HepG2 (cell line): ENCODE measurements around the gene CATSPERD. TPM values are rescaled to one million over a fixed set of nuclear protein-coding genes. Genes with fewer than 3 reads are reported as not detected.
A peak's percentile ranks its signal among the peaks of the same experiment; 100 is the strongest.

Experiments
- ATAC-seq: fragments of 200-7000 bp; cut with Tn5 transposase; 3 replicates; pipeline ENCODE4 v1.9.1; 2020; ENCODE audit warnings: mild to moderate bottlenecking, moderate library complexity
- BruUV-seq: library from RNA; stranded (reverse); fragments of 400-500 nt; replicated peaks from 2 replicates; lab custom pipeline; 2021; lab: Mats Ljungman, UMichigan
- CTCF ChIA-PET: fragments of 300-600 bp; formaldehyde crosslinking; extraction: SDS; loops from one replicate; lab custom pipeline; 2021; ENCODE audit warnings: low total read pairs, inconsistent platforms, low intra/inter-chr PET ratio; lab: Yijun Ruan, JAX
- POLR2A ChIA-PET: fragments of 350-600 bp; sonication (Branson Sonifier 250); formaldehyde crosslinking; loops from one replicate; lab custom pipeline; 2020; ENCODE audit warnings: antibody characterized with exemption, inconsistent platforms; lab: Yijun Ruan, JAX
- DNase-seq: peaks from one replicate; pipeline ENCODE4 v3.0.0-alpha.2; 2015; ENCODE audit warnings: low spot score
- FAIRE-seq: peaks from 3 replicates; lab custom pipeline; 2011; peaks lifted over from hg19 to GRCh38; lab: Jason Lieb, UNC
- H2AFZ ChIP-seq: one replicate; pipeline ENCODE4 v1.6.1; 2011; ENCODE audit warnings: low read length, inconsistent platforms
- H3K27ac ChIP-seq: fragments of 300-600 bp; 3 replicates; pipeline ENCODE4 v1.8.0; 2011; ENCODE audit warnings: mixed run types, mild to moderate bottlenecking, mixed read lengths, low read length, inconsistent platforms; ENCODE audit not compliant: insufficient read depth; ENCODE audit errors: extremely low read length
- H3K27me3 ChIP-seq, 2 experiments: fragments of 200-600 bp in 1 of 2; 2 replicates in 1 of 2; 3 replicates in 1 of 2; pipeline versions ENCODE4 v1.6.0 to v1.8.0; 2011; ENCODE audit warnings: low read length in 2 of 2, mild to moderate bottlenecking in 2 of 2, moderate library complexity in 2 of 2, inconsistent platforms in 1 of 2; ENCODE audit not compliant: insufficient read depth in 2 of 2, control insufficient read depth in 1 of 2
- H3K36me3 ChIP-seq, 2 experiments: fragments of 200-600 bp in 1 of 2; replicated peaks in 1 of 2; 2 replicates in 1 of 2; 3 replicates in 1 of 2; pipeline versions ENCODE4 v1.5.1 to v1.8.0; 2011; ENCODE audit warnings: low read length in 2 of 2, inconsistent platforms in 1 of 2; ENCODE audit not compliant: insufficient read depth in 2 of 2, control insufficient read depth in 1 of 2
- H3K4me1 ChIP-seq: 2 replicates; pipeline ENCODE4 v1.5.1; 2012; ENCODE audit warnings: low read length, inconsistent platforms; ENCODE audit not compliant: insufficient read depth
- H3K4me2 ChIP-seq: 2 replicates; pipeline ENCODE4 v1.6.0; 2011; ENCODE audit warnings: low read depth, low read length, inconsistent platforms
- H3K4me3 ChIP-seq, 3 experiments: fragments of 200-600 bp in 1 of 3; sonication (generic), shearing (Covaris generic) in 1 of 3; replicated peaks in 1 of 3; 2 replicates each; pipeline ENCODE4 v1.5.1; 2011 to 2016; ENCODE audit warnings: low read length in 3 of 3, inconsistent platforms in 2 of 3, low read depth in 2 of 3, mild to moderate bottlenecking in 2 of 3, control low read depth in 1 of 3, mixed read lengths in 1 of 3; ENCODE audit not compliant: insufficient read depth in 1 of 3
- H3K79me2 ChIP-seq: one replicate; pipeline ENCODE4 v1.6.1; 2011; ENCODE audit warnings: low read length, inconsistent platforms; ENCODE audit not compliant: insufficient read depth
- H3K9ac ChIP-seq: 2 replicates; pipeline ENCODE4 v1.6.0; 2011; ENCODE audit warnings: mild to moderate bottlenecking, low read depth, low read length, inconsistent platforms; ENCODE audit not compliant: insufficient read depth
- H3K9me3 ChIP-seq: 2 replicates; pipeline ENCODE4 v1.5.1; 2012; ENCODE audit warnings: mild to moderate bottlenecking, low read length
- H4K20me1 ChIP-seq: 2 replicates; pipeline ENCODE4 v1.6.0; 2011; ENCODE audit warnings: inconsistent platforms, mild to moderate bottlenecking, low read length, moderate library complexity; ENCODE audit not compliant: insufficient read depth
- ATF7 ChIP-seq, 2 experiments: fragments of 450-650 bp in 1 of 2; sonication (generic) in 1 of 2; formaldehyde crosslinking in 1 of 2; IDR thresholded peaks; 2 replicates each; pipeline versions ENCODE4 v1.4.0 to v1.6.1; 2016 to 2020; ENCODE audit warnings: antibody characterized with exemption in 1 of 2, mild to moderate bottlenecking in 1 of 2, missing genetic modification reagents in 1 of 2
- CEBPG ChIP-seq: IDR thresholded peaks from 2 replicates; pipeline ENCODE4 v1.6.1; 2016
- FOSL2 ChIP-seq: sonication (generic); formaldehyde crosslinking; IDR thresholded peaks from 2 replicates; pipeline ENCODE4 v1.4.0; 2020; ENCODE audit warnings: missing genetic modification reagents
- GABPA ChIP-seq, 2 experiments: IDR thresholded peaks; 2 replicates each; pipeline ENCODE4 v1.6.1; 2011 to 2016; ENCODE audit warnings: low read depth in 2 of 2, low read length in 1 of 2, missing biosample characterization in 1 of 2, missing genetic modification characterization in 1 of 2
- KLF11 ChIP-seq: IDR thresholded peaks from 2 replicates; pipeline ENCODE4 v1.6.1; 2016; ENCODE audit warnings: missing compliant biosample characterization
- MAZ ChIP-seq, 2 experiments: sonication (generic) in 1 of 2; formaldehyde crosslinking in 1 of 2; IDR thresholded peaks; 2 replicates each; pipeline versions ENCODE4 v1.5.0 to v1.6.1; 2012 to 2020; ENCODE audit warnings: low read depth in 2 of 2, mild to moderate bottlenecking in 2 of 2, borderline replicate concordance in 1 of 2, improper control_type of control experiment in 1 of 2, low read length in 1 of 2, missing genetic modification reagents in 1 of 2, moderate library complexity in 1 of 2
- MYNN ChIP-seq: sonication (generic); formaldehyde crosslinking; IDR thresholded peaks from 2 replicates; pipeline ENCODE4 v1.4.0; 2020; ENCODE audit warnings: mild to moderate bottlenecking, low read depth, missing genetic modification reagents
- POLR2A ChIP-seq, 2 experiments: IDR thresholded peaks; 2 replicates each; pipeline ENCODE4 v1.6.1; 2011; ENCODE audit warnings: low read depth in 2 of 2, low read length in 2 of 2, mild to moderate bottlenecking in 1 of 2, moderate library complexity in 1 of 2; ENCODE audit not compliant: insufficient read depth in 1 of 2
- SAP130 ChIP-seq: IDR thresholded peaks from 2 replicates; pipeline ENCODE4 v1.6.1; 2016; ENCODE audit warnings: low read depth
- UBTF ChIP-seq: sonication (generic); formaldehyde crosslinking; IDR thresholded peaks from 2 replicates; pipeline ENCODE4 v1.4.0; 2020; ENCODE audit warnings: mild to moderate bottlenecking, missing genetic modification reagents
- ZC3H4 ChIP-seq: sonication (generic); formaldehyde crosslinking; IDR thresholded peaks from 2 replicates; pipeline ENCODE4 v1.4.0; 2020; ENCODE audit warnings: missing genetic modification reagents, borderline replicate concordance
- ZNF709 ChIP-seq: sonication (generic); formaldehyde crosslinking; IDR thresholded peaks from 2 replicates; pipeline ENCODE4 v1.5.0; 2020; ENCODE audit warnings: mild to moderate bottlenecking, missing genetic modification reagents
- ZNF781 ChIP-seq: sonication (generic); formaldehyde crosslinking; IDR thresholded peaks from 2 replicates; pipeline ENCODE4 v1.5.1; 2020; ENCODE audit warnings: borderline replicate concordance, mild to moderate bottlenecking, missing genetic modification reagents; ENCODE audit errors: not compliant biosample characterization
- WGBS: methylation state at CpG from one replicate; pipeline ENCODE4 v1.1.6; 2017; ENCODE audit warnings: low lambda C conversion rate; 5-methylcytosine and 5-hydroxymethylcytosine counted together
- in situ Hi-C: cut with HindIII; loops from 2 replicates; pipeline ENCODE4 v1.10.0; 2017; ENCODE audit warnings: low pct_unique_long_range_greater_than_20kb; ENCODE audit not compliant: extremely low pct_ligation_motif_present
- intact Hi-C: fragments of 100-400 bp; cut with micrococcal nuclease; formaldehyde crosslinking; loops from one replicate; pipeline ENCODE4 v1.10.0; 2022; ENCODE audit not compliant: unreplicated experiment
- polyA plus RNA-seq, 8 experiments: library from polyadenylated mRNA; depleted of rRNA in 3 of 8; stranded (reverse) in 7 of 8; unstranded in 1 of 8; fragments of >200 nt; fragmentation: Illumina TruSeq in 4 of 8; extraction: Trizol in 4 of 8; gene quantifications; 2 replicates each; pipeline versions ENCODE4 v1.2.1 to v1.2.3, GENCODE V29; 2011 to 2016; ENCODE audit warnings: low read depth in 4 of 8, missing spikeins in 1 of 8, mixed read lengths in 1 of 8; ENCODE audit not compliant: insufficient read depth in 1 of 8
- total RNA-seq, 5 experiments: library from RNA; depleted of rRNA; stranded (reverse); fragments of >200 nt; fragmentation: Illumina TruSeq; extraction: Trizol; gene quantifications; 2 replicates each; pipeline ENCODE4 v1.2.3, GENCODE V29; 2016; ENCODE audit warnings: low read depth in 1 of 5

Gene CATSPERD
- total and polyA plus RNA-seq, 2 of the 13 experiments (the other 11 are each of a cell fraction or from before 2014, with no cell fraction given): 0.04 TPM; not detected in 1

DNA sequence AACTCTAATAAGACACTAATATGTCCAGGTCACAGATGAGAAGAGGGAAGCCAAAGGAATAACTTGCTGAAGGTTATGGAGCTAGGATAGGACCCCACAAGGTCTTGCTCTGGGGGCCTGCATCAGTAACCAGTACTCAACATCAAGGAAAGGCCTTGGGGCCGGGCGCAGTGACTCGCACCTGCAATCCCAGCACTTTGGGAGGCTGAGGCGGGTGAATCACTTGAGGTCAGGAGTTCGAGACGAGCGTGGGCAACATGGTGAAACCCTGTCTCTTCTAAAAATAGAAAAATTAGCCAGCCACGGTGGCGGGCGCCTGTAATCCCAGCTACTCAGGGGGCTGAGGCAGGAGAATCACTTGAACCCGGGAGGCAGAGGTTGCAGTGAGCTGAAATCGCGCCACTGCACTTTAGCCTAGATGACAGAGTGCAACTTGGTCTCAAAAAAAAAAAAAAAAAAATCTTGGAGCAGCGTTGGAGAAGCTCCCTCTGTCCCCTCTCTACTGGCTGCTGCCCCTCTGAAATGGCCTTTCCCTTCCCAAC is 2.3 kb upstream of the CATSPERD start:
- Histone ChIP-seq H4K20me1 (peaks cover 24% of the 10 kb centered on the region), H3K4me2 (peak overlapping the region; percentile 92), H3K27ac (peak overlapping the region; percentile 95), H3K36me3 (peaks cover 11 to 34% of the 10 kb centered on the region in 2 experiments; a peak in 4 of 5 replicates), H3K79me2 (peaks cover 47% of the 10 kb centered on the region), H3K9ac (peak overlapping the region; percentile 93), H3K4me1 (peaks cover 38% of the 10 kb centered on the region), H3K27me3 (no peaks in the 10 kb centered on the region; a peak in 1 of 5 replicates), H3K9me3 (no peaks in the 10 kb centered on the region), H3K4me3 (peak overlapping the region; percentile 78 to 99 (median 98)), H2AFZ (no peak overlapping the region)
- no peak for ATAC-seq
- no peak for FAIRE-seq
- in situ Hi-C loops (no loop called here), intact Hi-C loops (loop anchor here (2.0 kb wide), 1 partner anchor 73 kb away; the partner anchor contains the start of gene DUS3L)
- POLR2A ChIA-PET: interaction anchor here (0.7 to 4.7 kb wide), 13 partner anchors 9 to 186 kb away, joined by 3 to 95 read pairs (median 5); partner anchors contain the start of genes RPL36, SAFB and SAFB2
- 0 out of 2 replicates have a peak, but pooled peaks have one; percentile 3 for TF ChIP-seq SAP130 (CRISPR knock-in tag)
- TF ChIP-seq KLF11 (CRISPR knock-in tag): no peak
- WGBS: 57% methylated on average over 14 of the region's 14 CpGs
- BruUV-seq: no TSS peak
- DNase-seq: no peak
- CTCF ChIA-PET: no interaction called here

DNA sequence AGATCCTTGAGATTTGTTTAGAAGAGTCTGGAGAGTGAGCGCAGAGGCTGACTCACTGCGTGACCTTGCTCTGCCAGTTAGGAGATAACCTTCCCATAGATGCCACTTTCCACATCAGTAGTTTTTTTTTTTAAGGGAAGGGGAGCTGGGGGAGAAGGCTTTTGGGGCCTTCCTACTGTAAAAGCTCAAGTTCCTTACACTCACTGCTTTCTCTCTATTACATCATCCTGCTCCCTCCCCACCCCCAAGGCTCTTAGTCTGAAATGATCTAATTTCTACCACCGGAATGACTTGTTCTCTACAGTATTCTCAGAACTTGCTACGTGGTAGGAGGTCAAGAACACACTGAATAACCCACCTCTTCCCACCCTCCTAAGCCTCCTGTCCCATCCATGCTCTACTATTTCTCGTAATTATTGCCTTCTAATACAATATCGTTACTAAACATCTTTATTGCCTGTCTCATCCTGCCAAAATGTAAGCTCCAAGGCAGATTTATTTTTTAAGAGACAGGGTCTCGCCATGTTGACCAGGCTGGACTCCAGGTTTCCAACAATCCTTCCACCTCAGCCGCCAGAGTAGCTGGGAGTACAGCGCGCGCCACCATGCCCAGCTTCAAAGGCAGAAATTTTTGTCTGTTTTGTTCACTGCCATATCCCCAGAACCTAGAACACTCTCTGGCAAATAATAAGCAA is 1.7 kb upstream of the CATSPERD start:
- ChIA-PET POLR2A (interaction anchor here (0.7 to 4.7 kb wide), 14 partner anchors 9 to 185 kb away, joined by 3 to 95 read pairs (median 5); partner anchors contain the start of genes RPL36, SAFB and SAFB2), CTCF (no interaction called here)
- H3K36me3 ChIP-seq: peaks cover 6 to 27% of the 10 kb centered on the region in 2 experiments; a peak in 4 of 5 replicates
- H3K4me3 ChIP-seq: peak overlapping the region; percentile 78 to 99 (median 98)
- H3K9ac ChIP-seq: peak overlapping the region; percentile 93
- WGBS: 6% methylated on average over 11 of the region's 11 CpGs
- H3K9me3 ChIP-seq: no peaks in the 10 kb centered on the region
- peak overlapping the region; percentile 95 for H3K27ac ChIP-seq
- no peak for FAIRE-seq
- no peaks in the 10 kb centered on the region; a peak in 1 of 5 replicates for H3K27me3 ChIP-seq
- in situ Hi-C loops (no loop called here), intact Hi-C loops (loop anchor here (2.0 kb wide), 1 partner anchor 72 kb away; the partner anchor contains the start of gene DUS3L)
- H3K4me2 ChIP-seq: peak overlapping the region; percentile 92
- ATAC-seq: no peak
- H4K20me1 ChIP-seq: peaks cover 24% of the 10 kb centered on the region
- H2AFZ ChIP-seq: no peak overlapping the region
- peaks cover 37% of the 10 kb centered on the region for H3K4me1 ChIP-seq
- no TSS peak for BruUV-seq
- DNase-seq: peak; percentile 27
- peaks cover 47% of the 10 kb centered on the region for H3K79me2 ChIP-seq
- no peak for TF ChIP-seq GABPA (IDR thresholded peaks at IDR 0.05; ENCODE audit: low read depth, low read length)
- peak; percentile 21; the same call in 1 of the 2 replicates for TF ChIP-seq GABPA (CRISPR knock-in tag; IDR thresholded peaks at IDR 0.05; ENCODE audit: low read depth)
- TF ChIP-seq UBTF (CRISPR knock-in tag): 0 out of 2 replicates have a peak, but pooled peaks have one; percentile 13
- TF ChIP-seq MYNN: 0 out of 2 replicates have a peak, but pooled peaks have one; percentile 56
- TF ChIP-seq FOSL2: peak; percentile 76
- peak; percentile 69 for TF ChIP-seq CEBPG
- peak; percentile 33; the same call in 1 of the 2 replicates for TF ChIP-seq ZNF709
- 0 out of 2 replicates have a peak, but pooled peaks have one; percentile 31 for TF ChIP-seq ZC3H4 (CRISPR knock-in tag)
- peak; percentile 37; the same call in 1 of the 2 replicates for TF ChIP-seq ATF7 (IDR thresholded peaks at IDR 0.05)
- no peak for TF ChIP-seq ATF7 (CRISPR knock-in tag; IDR thresholded peaks at IDR 0.05)
- no peak for TF ChIP-seq ZNF781
- 0 out of 2 replicates have a peak, but pooled peaks have one; percentile 38 for TF ChIP-seq MAZ (IDR thresholded peaks at IDR 0.05; ENCODE audit: borderline replicate concordance, low read depth, low read length)
- TF ChIP-seq MAZ (CRISPR knock-in tag; IDR thresholded peaks at IDR 0.05; ENCODE audit: low read depth): no peak
- TF ChIP-seq POLR2A (IDR thresholded peaks at IDR 0.05; ENCODE audit: insufficient read depth in 1 of 2, low read depth in 2 of 2, low read length in 2 of 2): peak; percentile 10 to 51; a peak in 1 of 4 replicates
